HG03460 (cell line): ENCODE data around the gene PCDHGB3.

Source experiments
- ATAC-seq: cut with Tn5 transposase; IDR thresholded peaks from one replicate; pipeline ENCODE4 v1.9.1; 2021; ENCODE audit not compliant: unreplicated experiment

PCDHGB3 gene

DNA sequence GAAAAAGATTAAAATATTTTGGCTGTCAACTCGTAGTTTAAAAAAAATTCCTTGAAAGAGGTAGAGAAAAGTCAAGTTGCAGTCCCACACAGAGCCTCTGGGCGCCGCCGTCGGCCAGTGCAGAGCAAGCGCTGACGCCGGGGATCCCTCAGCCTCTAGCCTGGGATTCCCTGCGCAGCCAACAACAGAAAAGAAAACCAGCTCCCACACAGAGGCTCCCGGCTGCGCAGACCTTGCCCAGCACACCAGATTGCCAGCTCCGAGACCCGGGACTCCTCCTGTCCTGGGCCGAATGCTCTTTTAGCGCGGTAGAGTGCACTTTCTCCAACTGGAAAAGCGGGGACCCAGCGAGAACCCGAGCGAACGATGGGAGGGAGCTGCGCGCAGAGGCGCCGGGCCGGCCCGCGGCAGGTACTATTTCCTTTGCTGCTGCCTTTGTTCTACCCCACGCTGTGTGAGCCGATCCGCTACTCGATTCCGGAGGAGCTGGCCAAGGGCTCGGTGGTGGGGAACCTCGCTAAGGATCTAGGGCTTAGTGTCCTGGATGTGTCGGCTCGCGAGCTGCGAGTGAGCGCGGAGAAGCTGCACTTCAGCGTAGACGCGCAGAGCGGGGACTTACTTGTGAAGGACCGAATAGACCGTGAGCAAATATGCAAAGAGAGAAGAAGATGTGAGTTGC lies 47.6 kb downstream of the PCDHGB3 start, which contains the start of gene PCDHGB7:
PCDHGB7 (plus strand) TSS at position 184 of the 679 bp plus-strand sequence; CDS start at position 367, 183 bp downstream.
- peak; percentile 64 for ATAC-seq

GRCh38 chr5:141419074-141419880 lies 49.2 kb downstream of the PCDHGB3 start:
- no peak for ATAC-seq

- ATAC-seq: peak; percentile 50
Observed at GRCh38 chr5:141420855-141421488, 50.9 kb downstream of the PCDHGB3 start, which contains the start of gene PCDHGA11. TSS of gene PCDHGA11 (plus strand) at chr5:141421051. CDS start at chr5:141421228, 177 bp downstream.

DNA sequence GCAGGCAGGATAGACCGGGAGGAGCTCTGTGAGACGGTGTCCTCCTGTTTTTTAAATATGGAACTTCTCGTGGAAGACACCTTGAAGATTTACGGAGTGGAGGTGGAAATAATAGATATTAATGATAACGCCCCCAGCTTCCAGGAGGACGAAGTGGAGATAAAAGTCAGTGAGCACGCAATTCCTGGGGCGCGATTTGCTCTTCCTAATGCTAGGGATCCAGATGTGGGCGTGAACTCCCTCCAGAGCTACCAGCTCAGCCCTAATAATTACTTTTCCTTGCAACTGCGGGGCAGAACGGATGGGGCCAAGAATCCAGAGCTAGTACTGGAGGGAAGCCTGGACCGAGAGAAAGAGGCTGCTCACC lies 51.4 kb downstream of the PCDHGB3 start:
- ATAC-seq: no peak
